ENCODE measurements around the gene ADGRL1. TPM values are rescaled to one million over a fixed set of nuclear protein-coding genes. Genes with fewer than 3 reads are reported as not detected.

The ADGRL1 gene
- total RNA-seq, 1 donor from 2014 or later, result 68.1 TPM

DNA sequence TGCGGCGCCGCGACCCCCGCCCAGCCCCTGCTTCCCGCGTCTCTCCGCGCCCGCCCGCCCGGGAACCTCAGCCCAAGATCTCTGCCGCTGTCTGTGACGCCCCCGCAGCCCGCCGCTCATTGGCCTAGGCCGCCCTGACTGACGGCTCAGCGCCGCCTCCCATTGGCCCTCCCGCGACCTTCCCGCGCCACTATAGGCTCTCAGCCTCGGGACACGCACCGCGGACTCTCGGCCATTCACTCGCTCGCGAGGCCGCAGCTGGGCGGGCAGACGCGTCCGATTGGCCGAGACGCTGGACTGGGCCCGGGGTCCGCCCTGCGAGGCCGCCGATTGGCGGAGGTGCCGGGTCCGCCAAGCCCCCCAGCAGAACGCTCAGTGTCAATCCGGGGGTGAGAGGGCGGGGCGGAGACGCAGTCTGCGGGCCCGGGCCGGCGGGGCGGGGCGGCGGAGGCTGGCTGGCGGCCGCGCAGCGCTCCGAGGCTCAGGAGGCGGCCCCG is 88.3 kb downstream of the ADGRL1 start, which contains the start of gene PRKACA:
Gene PRKACA, minus strand, starts transcription at position 95 of the 497 bp plus-strand sequence. CDS start 215 bp downstream, outside the sequence.
- H3K27ac Mint-ChIP-seq (ENCODE audit: unreplicated experiment), result peak within 1 kb of the TSS; percentile 86
- TF ChIP-seq, protein P1, sequence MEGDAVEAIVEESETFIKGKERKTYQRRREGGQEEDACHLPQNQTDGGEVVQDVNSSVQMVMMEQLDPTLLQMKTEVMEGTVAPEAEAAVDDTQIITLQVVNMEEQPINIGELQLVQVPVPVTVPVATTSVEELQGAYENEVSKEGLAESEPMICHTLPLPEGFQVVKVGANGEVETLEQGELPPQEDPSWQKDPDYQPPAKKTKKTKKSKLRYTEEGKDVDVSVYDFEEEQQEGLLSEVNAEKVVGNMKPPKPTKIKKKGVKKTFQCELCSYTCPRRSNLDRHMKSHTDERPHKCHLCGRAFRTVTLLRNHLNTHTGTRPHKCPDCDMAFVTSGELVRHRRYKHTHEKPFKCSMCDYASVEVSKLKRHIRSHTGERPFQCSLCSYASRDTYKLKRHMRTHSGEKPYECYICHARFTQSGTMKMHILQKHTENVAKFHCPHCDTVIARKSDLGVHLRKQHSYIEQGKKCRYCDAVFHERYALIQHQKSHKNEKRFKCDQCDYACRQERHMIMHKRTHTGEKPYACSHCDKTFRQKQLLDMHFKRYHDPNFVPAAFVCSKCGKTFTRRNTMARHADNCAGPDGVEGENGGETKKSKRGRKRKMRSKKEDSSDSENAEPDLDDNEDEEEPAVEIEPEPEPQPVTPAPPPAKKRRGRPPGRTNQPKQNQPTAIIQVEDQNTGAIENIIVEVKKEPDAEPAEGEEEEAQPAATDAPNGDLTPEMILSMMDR (IDR thresholded peaks at IDR 0.05; ENCODE audit: partially characterized antibody, unreplicated experiment), result no peak
- DNase-seq, result peak; percentile 99
- peaks cover 5% of the 10 kb centered on the region for H3K9me3 Mint-ChIP-seq (ENCODE audit: unreplicated experiment)
- H3K36me3 Mint-ChIP-seq (ENCODE audit: unreplicated experiment), result no peaks in the 10 kb centered on the region
- peaks cover 14% of the 10 kb centered on the region for H3K27me3 Mint-ChIP-seq (ENCODE audit: unreplicated experiment)
- peaks cover 19% of the 10 kb centered on the region for H3K4me1 Mint-ChIP-seq (ENCODE audit: low read depth, unreplicated experiment)
- H3K4me3 Mint-ChIP-seq (ENCODE audit: unreplicated experiment), result peak within 1 kb of the TSS; percentile 92

DNA sequence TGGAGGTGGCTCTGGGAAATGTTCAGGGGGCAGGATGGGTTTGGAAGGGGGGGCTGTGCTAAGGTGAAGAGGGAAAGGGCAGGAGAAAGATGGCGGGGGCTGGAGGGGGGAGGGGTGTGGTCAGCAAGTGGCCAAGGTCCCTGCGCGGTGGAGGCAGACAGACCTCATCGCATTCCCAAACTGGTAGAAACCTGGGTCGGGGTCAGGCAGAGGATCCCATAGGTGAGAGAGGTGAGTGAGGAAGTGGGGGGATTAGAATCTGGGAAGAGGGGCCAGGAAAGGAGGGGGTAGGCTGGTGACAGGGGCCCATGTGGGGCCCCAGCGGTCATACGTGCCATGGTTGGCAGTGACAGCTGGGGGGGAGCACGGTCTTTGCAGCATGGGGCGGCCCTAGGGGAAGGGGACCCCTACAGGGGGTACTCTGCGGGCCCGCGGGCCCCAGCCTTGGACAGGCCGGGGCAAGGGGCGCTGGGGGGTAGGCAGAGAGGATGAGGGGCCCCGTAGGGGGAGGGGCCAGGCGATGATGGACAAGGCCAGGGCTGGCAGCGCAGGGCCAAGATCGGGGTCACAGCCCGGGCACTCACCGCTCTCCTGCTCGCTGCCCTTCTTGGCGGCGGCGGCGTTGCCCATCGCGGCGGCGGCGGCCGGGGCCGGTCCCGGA is 88.9 kb downstream of the ADGRL1 start:
- peak; percentile 37 for DNase-seq
- peak overlapping the region; percentile 92 for H3K4me3 Mint-ChIP-seq (ENCODE audit: unreplicated experiment)
- TF ChIP-seq, protein P1 (IDR thresholded peaks at IDR 0.05; ENCODE audit: partially characterized antibody, unreplicated experiment), result no peak
- H3K27me3 Mint-ChIP-seq (ENCODE audit: unreplicated experiment), result peaks cover 14% of the 10 kb centered on the region
- peaks cover 5% of the 10 kb centered on the region for H3K9me3 Mint-ChIP-seq (ENCODE audit: unreplicated experiment)
- no peaks in the 10 kb centered on the region for H3K36me3 Mint-ChIP-seq (ENCODE audit: unreplicated experiment)
- peak overlapping the region; percentile 75 for H3K27ac Mint-ChIP-seq (ENCODE audit: unreplicated experiment)
- peaks cover 21% of the 10 kb centered on the region for H3K4me1 Mint-ChIP-seq (ENCODE audit: low read depth, unreplicated experiment)

DNA sequence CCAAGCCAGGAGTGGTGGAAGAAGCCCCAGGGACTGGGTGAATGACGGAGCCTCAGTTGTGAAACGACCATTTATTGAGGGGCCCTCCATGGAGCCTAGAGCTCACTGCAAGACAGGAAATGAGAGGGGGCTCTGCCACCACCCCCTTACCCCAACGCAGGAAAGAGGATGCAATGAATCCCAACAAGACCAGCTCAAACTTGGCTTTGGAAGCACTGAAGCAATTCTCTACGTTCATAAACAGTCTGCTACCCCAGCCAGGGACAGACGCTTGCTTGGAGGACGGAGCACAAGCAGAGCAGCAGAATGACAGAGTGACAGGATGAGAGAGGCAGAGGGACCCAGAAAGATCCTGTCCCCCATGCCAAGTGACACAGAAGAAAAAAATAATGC is 89.4 kb downstream of the ADGRL1 start:
- peaks cover 14% of the 10 kb centered on the region for H3K27me3 Mint-ChIP-seq (ENCODE audit: unreplicated experiment)
- no peaks in the 10 kb centered on the region for H3K36me3 Mint-ChIP-seq (ENCODE audit: unreplicated experiment)
- H3K4me1 Mint-ChIP-seq (ENCODE audit: low read depth, unreplicated experiment), result peaks cover 21% of the 10 kb centered on the region
- DNase-seq, result no peak
- peak overlapping the region; percentile 92 for H3K4me3 Mint-ChIP-seq (ENCODE audit: unreplicated experiment)
- TF ChIP-seq, protein P1 (IDR thresholded peaks at IDR 0.05; ENCODE audit: partially characterized antibody, unreplicated experiment), result no peak
- peak overlapping the region; percentile 75 for H3K27ac Mint-ChIP-seq (ENCODE audit: unreplicated experiment)
- H3K9me3 Mint-ChIP-seq (ENCODE audit: unreplicated experiment), result peaks cover 5% of the 10 kb centered on the region

DNA sequence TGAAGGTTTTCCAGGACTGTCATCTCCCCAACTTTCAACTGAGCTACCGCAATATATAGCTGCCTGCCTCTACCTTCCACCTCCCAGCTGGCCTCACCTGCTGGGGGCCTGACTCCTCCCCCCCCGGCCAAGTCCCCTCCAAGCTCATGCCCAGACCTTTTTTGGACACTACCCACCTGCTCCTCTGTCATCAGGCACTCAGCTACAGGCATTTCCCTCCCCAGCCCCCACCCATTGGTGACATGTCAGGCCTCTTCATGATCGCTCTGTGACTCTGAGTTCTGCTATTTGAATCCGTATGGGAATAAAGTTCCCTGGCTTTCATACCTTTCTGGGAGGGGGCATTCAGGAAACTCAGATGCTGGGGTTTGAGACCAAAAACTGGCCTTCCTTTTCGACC is 90.2 kb downstream of the ADGRL1 start:
- H3K4me1 Mint-ChIP-seq (ENCODE audit: low read depth, unreplicated experiment), result peaks cover 21% of the 10 kb centered on the region
- H3K36me3 Mint-ChIP-seq (ENCODE audit: unreplicated experiment), result no peaks in the 10 kb centered on the region
- H3K27me3 Mint-ChIP-seq (ENCODE audit: unreplicated experiment), result peaks cover 14% of the 10 kb centered on the region
- TF ChIP-seq, protein P1 (IDR thresholded peaks at IDR 0.05; ENCODE audit: partially characterized antibody, unreplicated experiment), result no peak
- H3K27ac Mint-ChIP-seq (ENCODE audit: unreplicated experiment), result no peak overlapping the region
- peak overlapping the region; percentile 92 for H3K4me3 Mint-ChIP-seq (ENCODE audit: unreplicated experiment)
- DNase-seq, result no peak
- H3K9me3 Mint-ChIP-seq (ENCODE audit: unreplicated experiment), result peaks cover 5% of the 10 kb centered on the region

DNA sequence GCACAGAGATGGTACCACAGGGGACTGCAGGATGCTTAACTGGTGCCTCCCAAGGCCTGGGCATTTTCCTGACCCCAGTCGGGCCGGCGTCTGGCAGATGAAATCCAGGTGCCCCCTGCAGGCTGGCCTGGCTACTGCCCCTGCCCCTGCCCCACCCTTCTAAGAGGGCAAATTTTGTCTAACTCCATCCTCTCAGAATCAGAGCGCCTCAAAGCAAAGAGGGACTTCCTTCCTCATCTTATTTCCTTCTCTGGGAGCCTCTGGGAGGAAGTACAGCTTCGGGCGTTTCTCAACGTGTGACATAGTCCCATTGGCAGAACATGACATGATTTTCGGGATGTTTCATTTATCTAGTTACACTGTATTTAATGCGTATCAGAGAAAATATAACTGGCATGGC is 91.1 kb downstream of the ADGRL1 start:
- H3K27ac Mint-ChIP-seq (ENCODE audit: unreplicated experiment), result no peak overlapping the region
- TF ChIP-seq, protein P1 (IDR thresholded peaks at IDR 0.05; ENCODE audit: partially characterized antibody, unreplicated experiment), result peak; percentile 58
- H3K36me3 Mint-ChIP-seq (ENCODE audit: unreplicated experiment), result no peaks in the 10 kb centered on the region
- H3K4me1 Mint-ChIP-seq (ENCODE audit: low read depth, unreplicated experiment), result peaks cover 21% of the 10 kb centered on the region
- peaks cover 5% of the 10 kb centered on the region for H3K9me3 Mint-ChIP-seq (ENCODE audit: unreplicated experiment)
- H3K4me3 Mint-ChIP-seq (ENCODE audit: unreplicated experiment), result no peak overlapping the region
- peaks cover 14% of the 10 kb centered on the region for H3K27me3 Mint-ChIP-seq (ENCODE audit: unreplicated experiment)
- DNase-seq, result peak; percentile 72

All from glutamatergic neuron (in vitro differentiated cells).